Measurements from ENCODE around the gene PRKCSH. TPM values are rescaled to one million over a fixed set of nuclear protein-coding genes. Genes with fewer than 3 reads are reported as not detected.

Gene PRKCSH
- total and polyA plus RNA-seq, 10 of the 15 experiments (the other 5 are each of a cell fraction or from before 2014, with no cell fraction given): 1.1 to 280 (median 44.1) TPM

- no peak for TF ChIP-seq PRDM15 (CRISPR knock-in tag; IDR thresholded peaks at IDR 0.05)
- no peak for TF ChIP-seq CUX1 (IDR thresholded peaks at IDR 0.05; ENCODE audit: insufficient replicate concordance, low read depth, low read length)
- TF ChIP-seq E4F1 (IDR thresholded peaks at IDR 0.05; ENCODE audit: borderline replicate concordance, partially characterized antibody): no peak
- no peak for TF ChIP-seq TBL1XR1 (IDR thresholded peaks at IDR 0.05; ENCODE audit: low read depth, low read length)
Measured at GRCh38 chr19:11499890-11500420, 64.5 kb downstream of the PRKCSH start (continued).

Small RNA genes within 50 kb of the gene (microRNA-seq; reads per million reads assigned to microRNA genes)
- 6.6 reads per million, percentile 35 among the genes with 10 or more reads in this experiment for gene MIR7974

Small RNA genes within 50 kb of the gene (small RNA-seq; reads per million reads assigned to genes)
- gene MIR7974: 452 reads per million, percentile 99 among the genes with 10 or more reads in this experiment
- gene RF00019: not detected

Other genes with a start within 250 kb of the PRKCSH start
Only the 7 nearest of the 19 such genes appear.
- 0.76 and 0.85 TPM in 2 replicates for gene PLPPR2, start 80.2 kb upstream of the PRKCSH start, total RNA-seq (2014; rRNA removed)
- 0.23 and 0.31 TPM in 2 replicates for gene PLPPR2, start 80.2 kb upstream of the PRKCSH start, total RNA-seq (2014; rRNA removed; fragmentation: Illumina TruSeq; extraction: Trizol)
- 1.7 and 2.5 TPM in 2 replicates for gene PLPPR2, start 80.2 kb upstream of the PRKCSH start, total RNA-seq (2021)
- 0.22 and 0.27 TPM in 2 replicates for gene PLPPR2, start 80.2 kb upstream of the PRKCSH start, polyA plus RNA-seq (2011; rRNA removed)
- gene PLPPR2, start 80.2 kb upstream of the PRKCSH start, polyA plus RNA-seq (2014; fragmentation: Illumina TruSeq; extraction: Trizol): 0.43 and 0.56 TPM in 2 replicates
- gene PLPPR2, start 80.2 kb upstream of the PRKCSH start, polyA plus RNA-seq (2014; fragmentation: Nextera tagmentation; extraction: Ambion mirVana): under 1 TPM; 0.09 to 0.21 TPM
- 1.8 and 2.8 TPM in 2 replicates for gene PLPPR2, start 80.2 kb upstream of the PRKCSH start, polyA plus RNA-seq (2014; rRNA removed)
- gene PLPPR2, start 80.2 kb upstream of the PRKCSH start, polyA plus RNA-seq (2016; fragmentation: Nextera tagmentation; extraction: Ambion mirVana): 1 to 10 TPM; 1.5 to 2.1 TPM
- 2.8 and 3.1 TPM in 2 replicates for gene SWSAP1, start 61.0 kb upstream of the PRKCSH start, total RNA-seq (2014; rRNA removed)
- gene SWSAP1, start 61.0 kb upstream of the PRKCSH start, total RNA-seq (2014; rRNA removed; fragmentation: Illumina TruSeq; extraction: Trizol): 1.5 and 2.1 TPM in 2 replicates
- 2.6 and 3.0 TPM in 2 replicates for gene SWSAP1, start 61.0 kb upstream of the PRKCSH start, total RNA-seq (2021)
- 1.2 and 2.3 TPM in 2 replicates for gene SWSAP1, start 61.0 kb upstream of the PRKCSH start, polyA plus RNA-seq (2011; rRNA removed)
- gene SWSAP1, start 61.0 kb upstream of the PRKCSH start, polyA plus RNA-seq (2014; fragmentation: Illumina TruSeq; extraction: Trizol): 0.35 and 1.6 TPM in 2 replicates
- gene SWSAP1, start 61.0 kb upstream of the PRKCSH start, polyA plus RNA-seq (2014; fragmentation: Nextera tagmentation; extraction: Ambion mirVana): 1 to 10 TPM in 1 of 2 experiments, under 1 TPM in 1; 0.18 to 1.0 TPM
- 3.7 and 4.7 TPM in 2 replicates for gene SWSAP1, start 61.0 kb upstream of the PRKCSH start, polyA plus RNA-seq (2014; rRNA removed)
- 1 to 10 TPM; 5.3 to 6.5 TPM for gene SWSAP1, start 61.0 kb upstream of the PRKCSH start, polyA plus RNA-seq (2016; fragmentation: Nextera tagmentation; extraction: Ambion mirVana)
- gene EPOR, start 51.3 kb upstream of the PRKCSH start, total RNA-seq (2014; rRNA removed): 3.0 and 3.8 TPM in 2 replicates
- gene EPOR, start 51.3 kb upstream of the PRKCSH start, total RNA-seq (2014; rRNA removed; fragmentation: Illumina TruSeq; extraction: Trizol): 1.2 and 1.4 TPM in 2 replicates
- gene EPOR, start 51.3 kb upstream of the PRKCSH start, total RNA-seq (2021): 2.9 and 3.3 TPM in 2 replicates
- 1.8 and 2.8 TPM in 2 replicates for gene EPOR, start 51.3 kb upstream of the PRKCSH start, polyA plus RNA-seq (2011; rRNA removed)
- 0.65 and 1.4 TPM in 2 replicates for gene EPOR, start 51.3 kb upstream of the PRKCSH start, polyA plus RNA-seq (2014; fragmentation: Illumina TruSeq; extraction: Trizol)
- gene EPOR, start 51.3 kb upstream of the PRKCSH start, polyA plus RNA-seq (2014; fragmentation: Nextera tagmentation; extraction: Ambion mirVana): under 1 TPM; 0.66 to 0.74 TPM
- 4.4 and 6.0 TPM in 2 replicates for gene EPOR, start 51.3 kb upstream of the PRKCSH start, polyA plus RNA-seq (2014; rRNA removed)
- 10 to 100 TPM in 1 of 2 experiments, 1 to 10 TPM in 1; 6.7 to 10.1 TPM for gene EPOR, start 51.3 kb upstream of the PRKCSH start, polyA plus RNA-seq (2016; fragmentation: Nextera tagmentation; extraction: Ambion mirVana)
- gene RGL3, start 16.3 kb upstream of the PRKCSH start, total RNA-seq (2014; rRNA removed): not detected in 2 replicates
- not detected in 2 replicates for gene RGL3, start 16.3 kb upstream of the PRKCSH start, total RNA-seq (2014; rRNA removed; fragmentation: Illumina TruSeq; extraction: Trizol)
- gene RGL3, start 16.3 kb upstream of the PRKCSH start, total RNA-seq (2021): not detected in 2 replicates
- gene RGL3, start 16.3 kb upstream of the PRKCSH start, polyA plus RNA-seq (2011; rRNA removed): not detected in 2 replicates
- gene RGL3, start 16.3 kb upstream of the PRKCSH start, polyA plus RNA-seq (2014; fragmentation: Illumina TruSeq; extraction: Trizol): not detected in 2 replicates
- not detected for gene RGL3, start 16.3 kb upstream of the PRKCSH start, polyA plus RNA-seq (2014; fragmentation: Nextera tagmentation; extraction: Ambion mirVana)
- not detected in 2 replicates for gene RGL3, start 16.3 kb upstream of the PRKCSH start, polyA plus RNA-seq (2014; rRNA removed)
- not detected for gene RGL3, start 16.3 kb upstream of the PRKCSH start, polyA plus RNA-seq (2016; fragmentation: Nextera tagmentation; extraction: Ambion mirVana)
- not detected in 2 replicates for gene ODAD3, start 514 bp upstream of the PRKCSH start, total RNA-seq (2014; rRNA removed)
- gene ODAD3, start 514 bp upstream of the PRKCSH start, total RNA-seq (2014; rRNA removed; fragmentation: Illumina TruSeq; extraction: Trizol): not detected in 2 replicates
- 0.11 and 0.28 TPM in 2 replicates for gene ODAD3, start 514 bp upstream of the PRKCSH start, total RNA-seq (2021)
- gene ODAD3, start 514 bp upstream of the PRKCSH start, polyA plus RNA-seq (2011; rRNA removed): 0.20 and 0.39 TPM in 2 replicates
- gene ODAD3, start 514 bp upstream of the PRKCSH start, polyA plus RNA-seq (2014; fragmentation: Illumina TruSeq; extraction: Trizol): not detected in 2 replicates
- not detected for gene ODAD3, start 514 bp upstream of the PRKCSH start, polyA plus RNA-seq (2014; fragmentation: Nextera tagmentation; extraction: Ambion mirVana)
- gene ODAD3, start 514 bp upstream of the PRKCSH start, polyA plus RNA-seq (2014; rRNA removed): 0.08 TPM in 1 of 2 replicates, not detected in the other
- gene ODAD3, start 514 bp upstream of the PRKCSH start, polyA plus RNA-seq (2016; fragmentation: Nextera tagmentation; extraction: Ambion mirVana): under 1 TPM in 1 of 2 experiments, not detected in 1; 0.11 TPM
- gene ELAVL3, start 45.4 kb downstream of the PRKCSH start, total RNA-seq (2014; rRNA removed): under 0.01 TPM in 1 of 2 replicates, not detected in the other
- not detected in 2 replicates for gene ELAVL3, start 45.4 kb downstream of the PRKCSH start, total RNA-seq (2014; rRNA removed; fragmentation: Illumina TruSeq; extraction: Trizol)
- not detected in 2 replicates for gene ELAVL3, start 45.4 kb downstream of the PRKCSH start, total RNA-seq (2021)
- not detected in 2 replicates for gene ELAVL3, start 45.4 kb downstream of the PRKCSH start, polyA plus RNA-seq (2011; rRNA removed)
- gene ELAVL3, start 45.4 kb downstream of the PRKCSH start, polyA plus RNA-seq (2014; fragmentation: Illumina TruSeq; extraction: Trizol): 0.01 TPM in 1 of 2 replicates, not detected in the other
- gene ELAVL3, start 45.4 kb downstream of the PRKCSH start, polyA plus RNA-seq (2014; fragmentation: Nextera tagmentation; extraction: Ambion mirVana): not detected
- 0.06 TPM in 1 of 2 replicates, not detected in the other for gene ELAVL3, start 45.4 kb downstream of the PRKCSH start, polyA plus RNA-seq (2014; rRNA removed)
- under 1 TPM in 1 of 2 experiments, not detected in 1; 0.05 TPM for gene ELAVL3, start 45.4 kb downstream of the PRKCSH start, polyA plus RNA-seq (2016; fragmentation: Nextera tagmentation; extraction: Ambion mirVana)
- 6.8 and 7.2 TPM in 2 replicates for gene ZNF653, start 70.2 kb downstream of the PRKCSH start, total RNA-seq (2014; rRNA removed)
- gene ZNF653, start 70.2 kb downstream of the PRKCSH start, total RNA-seq (2014; rRNA removed; fragmentation: Illumina TruSeq; extraction: Trizol): 4.3 and 5.2 TPM in 2 replicates
- gene ZNF653, start 70.2 kb downstream of the PRKCSH start, total RNA-seq (2021): 9.5 and 10.0 TPM in 2 replicates
- 9.5 and 13.2 TPM in 2 replicates for gene ZNF653, start 70.2 kb downstream of the PRKCSH start, polyA plus RNA-seq (2011; rRNA removed)
- gene ZNF653, start 70.2 kb downstream of the PRKCSH start, polyA plus RNA-seq (2014; fragmentation: Illumina TruSeq; extraction: Trizol): 1.8 and 6.2 TPM in 2 replicates
- not detected for gene ZNF653, start 70.2 kb downstream of the PRKCSH start, polyA plus RNA-seq (2014; fragmentation: Nextera tagmentation; extraction: Ambion mirVana)
- 8.1 and 11.2 TPM in 2 replicates for gene ZNF653, start 70.2 kb downstream of the PRKCSH start, polyA plus RNA-seq (2014; rRNA removed)
- 1 to 10 TPM; 2.2 to 2.8 TPM for gene ZNF653, start 70.2 kb downstream of the PRKCSH start, polyA plus RNA-seq (2016; fragmentation: Nextera tagmentation; extraction: Ambion mirVana)

All from GM12878 (cell line).